ENCODE results near the gene TREML1. TPM values are rescaled to one million over a fixed set of nuclear protein-coding genes. Genes with fewer than 3 reads are reported as not detected.

TREML1 gene
- total RNA-seq, 4 donors from 2014 or later, result 8.2 TPM; not detected in 3

DNA sequence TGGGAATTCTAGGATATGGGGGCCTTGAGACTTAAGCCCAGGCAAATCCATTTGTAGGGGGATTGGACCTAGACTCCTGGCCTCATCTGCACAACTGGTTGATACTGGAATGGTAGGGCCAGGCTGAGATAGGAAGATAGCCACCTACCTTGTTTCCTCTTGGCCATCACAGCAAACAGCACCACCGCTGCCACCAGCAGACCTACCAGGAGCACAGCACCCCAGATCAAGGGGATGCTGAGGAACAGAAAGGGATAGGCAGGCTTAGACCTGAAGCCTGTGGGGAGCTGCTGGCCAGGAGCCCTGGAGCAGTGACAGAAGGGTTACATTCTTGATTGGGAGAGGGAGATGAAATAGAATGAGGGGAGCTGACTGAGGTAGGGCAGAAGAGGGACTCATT is 3.5 kb downstream of the TREML1 start:
- Histone ChIP-seq H3K27ac (no peak overlapping the region), H3K9me3 (no peaks in the 10 kb centered on the region), H3K36me3 (no peaks in the 10 kb centered on the region), H3K4me1 (no peaks in the 10 kb centered on the region), H3K4me3 (no peak overlapping the region), H3K27me3 (no peaks in the 10 kb centered on the region)
- TF ChIP-seq POLR2A (IDR thresholded peaks at IDR 0.05), result no peak
- TF ChIP-seq, protein P1, sequence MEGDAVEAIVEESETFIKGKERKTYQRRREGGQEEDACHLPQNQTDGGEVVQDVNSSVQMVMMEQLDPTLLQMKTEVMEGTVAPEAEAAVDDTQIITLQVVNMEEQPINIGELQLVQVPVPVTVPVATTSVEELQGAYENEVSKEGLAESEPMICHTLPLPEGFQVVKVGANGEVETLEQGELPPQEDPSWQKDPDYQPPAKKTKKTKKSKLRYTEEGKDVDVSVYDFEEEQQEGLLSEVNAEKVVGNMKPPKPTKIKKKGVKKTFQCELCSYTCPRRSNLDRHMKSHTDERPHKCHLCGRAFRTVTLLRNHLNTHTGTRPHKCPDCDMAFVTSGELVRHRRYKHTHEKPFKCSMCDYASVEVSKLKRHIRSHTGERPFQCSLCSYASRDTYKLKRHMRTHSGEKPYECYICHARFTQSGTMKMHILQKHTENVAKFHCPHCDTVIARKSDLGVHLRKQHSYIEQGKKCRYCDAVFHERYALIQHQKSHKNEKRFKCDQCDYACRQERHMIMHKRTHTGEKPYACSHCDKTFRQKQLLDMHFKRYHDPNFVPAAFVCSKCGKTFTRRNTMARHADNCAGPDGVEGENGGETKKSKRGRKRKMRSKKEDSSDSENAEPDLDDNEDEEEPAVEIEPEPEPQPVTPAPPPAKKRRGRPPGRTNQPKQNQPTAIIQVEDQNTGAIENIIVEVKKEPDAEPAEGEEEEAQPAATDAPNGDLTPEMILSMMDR (IDR thresholded peaks at IDR 0.05), result no peak
- no peak for DNase-seq
- intact Hi-C loops (cut with DNase I; ENCODE audit: low total_unique reads), result no loop called here

DNA sequence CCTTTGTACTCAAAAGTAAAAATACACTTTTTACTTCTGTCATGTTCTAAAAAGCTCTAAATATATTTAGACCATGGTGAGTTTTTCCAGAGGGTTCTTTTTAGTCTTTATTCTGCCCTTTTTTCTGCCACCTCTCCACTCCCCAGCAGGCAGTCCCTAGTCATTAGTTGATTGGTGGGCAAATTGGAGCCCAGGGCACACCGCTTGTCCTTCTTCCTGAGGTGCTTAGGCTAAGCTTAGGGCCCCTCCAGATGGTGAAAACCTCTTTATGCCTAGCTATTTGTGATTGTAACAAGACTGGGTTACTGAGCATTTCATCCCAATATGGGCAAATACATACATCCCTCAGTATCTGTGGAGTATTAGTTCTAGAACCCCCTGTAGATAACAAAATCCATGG is 6.2 kb downstream of the TREML1 start:
- TF ChIP-seq, protein P1 (IDR thresholded peaks at IDR 0.05), result no peak
- no peak for TF ChIP-seq POLR2A (IDR thresholded peaks at IDR 0.05)
- Histone ChIP-seq H3K27me3 (no peaks in the 10 kb centered on the region), H3K4me1 (no peaks in the 10 kb centered on the region), H3K4me3 (no peak overlapping the region), H3K36me3 (no peaks in the 10 kb centered on the region), H3K27ac (no peak overlapping the region), H3K9me3 (no peaks in the 10 kb centered on the region)
- intact Hi-C loops (cut with DNase I; ENCODE audit: low total_unique reads), result no loop called here
- no peak for DNase-seq

DNA sequence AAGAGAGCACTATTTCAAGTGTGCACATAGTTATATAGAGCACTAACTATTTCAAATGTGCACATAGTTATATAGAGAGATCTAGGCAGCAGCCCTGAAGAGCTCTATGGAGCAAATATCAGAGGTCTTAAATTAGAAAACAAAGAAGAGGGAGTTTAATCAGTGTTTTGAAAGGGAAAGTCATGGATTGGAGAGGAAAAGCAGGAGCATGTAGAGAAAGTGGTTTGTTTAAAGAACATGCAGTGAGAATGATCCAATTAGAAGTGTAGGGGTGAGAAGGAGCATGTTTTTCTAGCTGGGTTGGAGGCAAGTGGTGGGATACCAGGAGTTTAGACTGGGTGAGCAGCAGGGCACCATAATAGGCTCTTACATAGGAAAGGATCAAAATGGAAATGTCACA is 17.2 kb downstream of the TREML1 start:
- no peaks in the 10 kb centered on the region for H3K9me3 ChIP-seq
- TF ChIP-seq, protein P1 (IDR thresholded peaks at IDR 0.05), result no peak
- TF ChIP-seq POLR2A (IDR thresholded peaks at IDR 0.05), result no peak
- H3K4me1 ChIP-seq, result no peaks in the 10 kb centered on the region
- H3K27ac ChIP-seq, result no peak overlapping the region
- no peaks in the 10 kb centered on the region for H3K36me3 ChIP-seq
- H3K27me3 ChIP-seq, result no peaks in the 10 kb centered on the region
- DNase-seq, result no peak
- intact Hi-C loops (cut with DNase I; ENCODE audit: low total_unique reads), result no loop called here
- H3K4me3 ChIP-seq, result no peak overlapping the region

DNA sequence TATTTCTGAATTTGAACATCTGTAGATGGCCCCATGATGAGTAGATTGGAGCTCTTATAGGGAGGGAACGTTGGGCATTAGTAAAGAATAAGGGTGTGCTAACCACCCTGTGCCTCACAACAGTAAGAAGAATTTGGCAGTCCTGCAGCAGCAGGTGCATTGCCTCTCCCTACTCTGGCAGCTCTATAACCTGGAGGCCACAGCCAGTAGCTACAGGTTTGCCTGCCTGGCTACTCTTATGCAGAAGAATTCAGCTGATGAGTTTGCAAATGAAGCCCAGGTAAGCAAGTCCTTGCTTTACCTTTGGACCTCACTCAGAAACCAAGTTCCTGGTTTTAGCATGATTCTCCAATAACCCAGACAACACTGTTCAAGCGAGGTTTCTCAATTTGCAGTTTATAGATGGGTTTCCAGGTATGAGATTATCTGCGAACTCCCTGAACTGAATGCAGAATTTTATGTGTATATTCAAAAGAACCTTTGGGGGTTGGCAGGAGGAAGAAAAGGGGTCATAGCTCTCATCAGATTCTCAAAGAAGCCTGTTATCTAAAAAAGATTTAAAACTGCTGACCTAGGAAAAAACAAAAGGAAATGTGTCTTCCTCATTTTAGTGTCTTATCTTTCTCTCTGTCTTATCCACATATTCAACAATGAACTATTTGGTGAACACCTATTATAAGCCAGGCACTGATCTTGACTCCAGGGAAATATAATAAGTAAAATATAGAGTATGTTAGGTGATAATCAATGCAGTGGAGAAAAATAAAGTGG is 18.9 kb downstream of the TREML1 start:
- H3K36me3 ChIP-seq, result no peaks in the 10 kb centered on the region

DNA sequence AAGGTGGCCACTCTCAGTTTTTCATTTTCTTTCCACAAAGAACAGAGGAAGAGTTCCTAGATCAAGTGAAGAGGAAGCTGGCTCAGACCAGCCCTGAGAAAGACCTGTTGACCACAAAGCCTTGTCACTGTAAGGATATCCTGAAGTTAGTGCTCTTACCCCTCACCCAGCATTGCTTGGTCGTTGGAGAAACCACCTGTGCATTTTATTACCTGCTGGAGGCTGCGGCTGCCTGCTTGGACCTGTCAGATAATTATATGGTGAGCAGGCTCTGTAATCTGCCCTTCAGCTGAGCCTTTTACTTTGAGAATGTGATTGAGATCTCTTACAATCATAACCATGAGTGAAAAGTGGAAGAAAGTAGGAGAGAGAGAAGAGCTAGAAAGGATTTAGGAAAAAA is 21.9 kb downstream of the TREML1 start:
- no peaks in the 10 kb centered on the region for H3K27me3 ChIP-seq
- no peaks in the 10 kb centered on the region for H3K9me3 ChIP-seq
- intact Hi-C loops (cut with DNase I; ENCODE audit: low total_unique reads), result no loop called here
- H3K4me3 ChIP-seq, result no peak overlapping the region
- no peaks in the 10 kb centered on the region for H3K4me1 ChIP-seq
- TF ChIP-seq, protein P1 (IDR thresholded peaks at IDR 0.05), result no peak
- TF ChIP-seq POLR2A (IDR thresholded peaks at IDR 0.05), result no peak
- no peaks in the 10 kb centered on the region for H3K36me3 ChIP-seq
- no peak for DNase-seq
- no peak overlapping the region for H3K27ac ChIP-seq

More for the DNA sequence above, 18.9 kb downstream of the TREML1 start:
- no peaks in the 10 kb centered on the region for H3K4me1 ChIP-seq
- no peak for DNase-seq
- H3K27ac ChIP-seq, result no peak overlapping the region
- intact Hi-C loops (cut with DNase I; ENCODE audit: low total_unique reads), result no loop called here
- H3K27me3 ChIP-seq, result no peaks in the 10 kb centered on the region
- TF ChIP-seq POLR2A (IDR thresholded peaks at IDR 0.05), result no peak
- TF ChIP-seq, protein P1 (IDR thresholded peaks at IDR 0.05), result no peak
- no peaks in the 10 kb centered on the region for H3K9me3 ChIP-seq
- no peak overlapping the region for H3K4me3 ChIP-seq

Data from uterus (tissue), 4 donors.